Chondrocyte (in vitro differentiated cells): ENCODE measurements around the gene SLIT3. TPM values are rescaled to one million over a fixed set of nuclear protein-coding genes. Genes with fewer than 3 reads are reported as not detected.
A peak's percentile ranks its signal among the peaks of the same experiment; 100 is the strongest.

Source experiments
- DNase-seq: peaks from one replicate; pipeline ENCODE4 v3.0.0; 2021; ENCODE audit warnings: mixed read lengths, low spot score
- H3K27ac Mint-ChIP-seq: one replicate; pipeline ENCODE4 v1.8.0; 2021; ENCODE audit warnings: mild to moderate bottlenecking, moderate library complexity, mixed read lengths; ENCODE audit not compliant: unreplicated experiment
- H3K27me3 Mint-ChIP-seq: 2 replicates; pipeline ENCODE4 v1.8.0; 2021; ENCODE audit warnings: low read depth, mixed read lengths
- H3K36me3 Mint-ChIP-seq: 2 replicates; pipeline ENCODE4 v1.8.0; 2021; ENCODE audit warnings: low read depth, mixed read lengths
- H3K4me1 Mint-ChIP-seq: 2 replicates; pipeline ENCODE4 v1.8.0; 2021; ENCODE audit warnings: low read depth, mild to moderate bottlenecking, mixed read lengths
- H3K4me3 Mint-ChIP-seq: one replicate; pipeline ENCODE4 v1.8.0; 2021; ENCODE audit warnings: mild to moderate bottlenecking, moderate library complexity, mixed read lengths; ENCODE audit not compliant: unreplicated experiment
- H3K9me3 Mint-ChIP-seq: 2 replicates; pipeline ENCODE4 v1.8.0; 2021; ENCODE audit warnings: low read depth, mixed read lengths
- CTCF ChIP-seq: fragments of 200-600 bp; sonication (generic); IDR thresholded peaks from 2 replicates; pipeline ENCODE4 v1.5.0; 2021; ENCODE audit warnings: antibody characterized with exemption, mild to moderate bottlenecking, moderate library complexity
- total RNA-seq: library from RNA; stranded (reverse); gene quantifications from 3 replicates; pipeline ENCODE4 v1.2.1, GENCODE V29; 2021

The SLIT3 gene
- total RNA-seq, 1 donor from 2014 or later, result 116 TPM

GRCh38 chr5:168712280-168712924 lies 588.5 kb downstream of the SLIT3 start:
- H3K27ac Mint-ChIP-seq, result peak overlapping the region; percentile 94
- peaks cover 24% of the 10 kb centered on the region for H3K4me1 Mint-ChIP-seq
- no peak for DNase-seq
- no peaks in the 10 kb centered on the region for H3K9me3 Mint-ChIP-seq
- no peak overlapping the region for H3K4me3 Mint-ChIP-seq
- H3K27me3 Mint-ChIP-seq, result no peaks in the 10 kb centered on the region
- TF ChIP-seq CTCF, result no peak
- peaks cover 6% of the 10 kb centered on the region for H3K36me3 Mint-ChIP-seq

- Mint-ChIP-seq H3K36me3 (peaks cover 6% of the 10 kb centered on the region), H3K9me3 (no peaks in the 10 kb centered on the region), H3K4me1 (peaks cover 24% of the 10 kb centered on the region), H3K4me3 (no peak overlapping the region), H3K27ac (no peak overlapping the region), H3K27me3 (no peaks in the 10 kb centered on the region)
- DNase-seq, result no peak
- no peak for TF ChIP-seq CTCF
Observed at GRCh38 chr5:168710706-168711105, 590.2 kb downstream of the SLIT3 start.

- no peaks in the 10 kb centered on the region for H3K9me3 Mint-ChIP-seq
- TF ChIP-seq CTCF, result no peak
- no peak overlapping the region for H3K4me3 Mint-ChIP-seq
- no peak for DNase-seq
- peaks cover 9% of the 10 kb centered on the region for H3K36me3 Mint-ChIP-seq
- H3K27ac Mint-ChIP-seq, result no peak overlapping the region
- peaks cover 11% of the 10 kb centered on the region for H3K4me1 Mint-ChIP-seq
- no peaks in the 10 kb centered on the region for H3K27me3 Mint-ChIP-seq
Observed at GRCh38 chr5:168707716-168708695, 592.9 kb downstream of the SLIT3 start.

- Mint-ChIP-seq H3K9me3 (no peaks in the 10 kb centered on the region), H3K36me3 (peaks cover 13% of the 10 kb centered on the region), H3K27ac (no peak overlapping the region), H3K27me3 (no peaks in the 10 kb centered on the region), H3K4me1 (no peaks in the 10 kb centered on the region), H3K4me3 (no peak overlapping the region)
- TF ChIP-seq CTCF, result peak; percentile 78
- DNase-seq, result no peak
Observed at GRCh38 chr5:168706655-168707069, 594.3 kb downstream of the SLIT3 start.

GRCh38 chr5:168705321-168705720 lies 595.6 kb downstream of the SLIT3 start:
- no peak for TF ChIP-seq CTCF
- no peaks in the 10 kb centered on the region for H3K9me3 Mint-ChIP-seq
- no peak overlapping the region for H3K27ac Mint-ChIP-seq
- no peak for DNase-seq
- H3K27me3 Mint-ChIP-seq, result no peaks in the 10 kb centered on the region
- H3K4me1 Mint-ChIP-seq, result no peaks in the 10 kb centered on the region
- H3K4me3 Mint-ChIP-seq, result no peak overlapping the region
- peaks cover 13% of the 10 kb centered on the region for H3K36me3 Mint-ChIP-seq
